ENCODE data around the gene C1QTNF1. TPM values are rescaled to one million over a fixed set of nuclear protein-coding genes. Genes with fewer than 3 reads are reported as not detected.

Gene C1QTNF1
- total and polyA plus RNA-seq, 2 donors (not counting 3 experiments of a cell fraction or from before 2014, with no cell fraction given): 2.5 to 4.0 TPM

DNA sequence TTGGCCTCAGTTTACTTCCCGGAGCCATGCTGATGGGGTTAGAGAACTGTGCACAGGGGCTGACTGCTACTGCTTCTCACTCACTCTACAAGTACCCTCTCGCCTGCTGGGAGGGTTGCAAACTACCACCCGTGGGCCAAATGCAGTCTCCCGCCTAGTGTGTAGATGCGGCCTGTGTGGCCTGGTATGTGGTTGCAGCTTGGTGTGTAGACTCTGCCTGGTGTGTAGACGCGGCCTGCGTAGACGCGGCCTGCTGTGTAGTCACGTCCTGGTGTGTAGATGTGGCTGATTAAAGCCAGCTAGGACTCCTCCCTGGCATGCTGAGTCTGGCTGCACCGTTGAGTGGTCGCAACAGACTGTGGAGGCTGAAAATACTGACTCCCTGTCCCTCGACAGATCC lies 21.7 kb upstream of the C1QTNF1 start:
- H3K9me1 ChIP-seq (replicated peaks; ENCODE audit: control insufficient read depth, extremely low read depth, insufficient read depth, low read length): no peaks in the 10 kb centered on the region
- no peak overlapping the region for H3K27ac ChIP-seq (ENCODE audit: insufficient read depth, low read depth, low read length)
- H2AFZ ChIP-seq (ENCODE audit: low read depth, low read length): no peak overlapping the region
- H3K9ac ChIP-seq (replicated peaks; ENCODE audit: extremely low read depth, insufficient read depth, low read length): no peak overlapping the region
- ChIA-PET POLR2A (no interaction called here), CTCF (interaction anchor here (0.7 to 1.3 kb wide), 2 partner anchors 12 to 40 kb away, joined by 3 to 4 read pairs; no protein-coding TSS in a partner anchor)
- no TSS peak for BruUV-seq (replicated peaks)
- no peak overlapping the region for H3K4me2 ChIP-seq (ENCODE audit: insufficient read depth, low read length)
- H3K4me1 ChIP-seq (ENCODE audit: control insufficient read depth, extremely low read depth, insufficient read depth, low read length): peaks cover 17% of the 10 kb centered on the region
- dilution Hi-C loops (cut with MboI; ENCODE audit: extremely low pct_ligation_motif_present, low sequenced_read_pairs): no loop called here
- H4K20me1 ChIP-seq (replicated peaks; ENCODE audit: control insufficient read depth, extremely low read depth, insufficient read depth, low read length): no peaks in the 10 kb centered on the region
- H3K27me3 ChIP-seq (ENCODE audit: control insufficient read depth in 2 of 2, insufficient read depth in 2 of 2, low read length in 2 of 2): no peaks in the 10 kb centered on the region
- intact Hi-C loops (cut with micrococcal nuclease): no loop called here
- no peak overlapping the region for H3K4me3 ChIP-seq (replicated peaks in 1 of 3; ENCODE audit: insufficient read depth in 1 of 3, low read depth in 1 of 3, low read length in 3 of 3)
- peaks cover 79% of the 10 kb centered on the region for H3K79me2 ChIP-seq (ENCODE audit: control insufficient read depth, insufficient read depth, low read length)
- H3K9me3 ChIP-seq (replicated peaks; ENCODE audit: control insufficient read depth, insufficient read depth, low read length): no peaks in the 10 kb centered on the region
- DNase-seq (ENCODE audit: low read depth, low spot score) (no peak), FAIRE-seq (no peak)
- H3K36me3 ChIP-seq (ENCODE audit: control insufficient read depth in 2 of 2, extremely low read depth in 1 of 2, insufficient read depth in 2 of 2, low read length in 2 of 2): peaks cover 2 to 15% of the 10 kb centered on the region in 2 experiments
- TF ChIP-seq, protein P1, sequence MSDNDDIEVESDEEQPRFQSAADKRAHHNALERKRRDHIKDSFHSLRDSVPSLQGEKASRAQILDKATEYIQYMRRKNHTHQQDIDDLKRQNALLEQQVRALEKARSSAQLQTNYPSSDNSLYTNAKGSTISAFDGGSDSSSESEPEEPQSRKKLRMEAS (IDR thresholded peaks at IDR 0.05; ENCODE audit: insufficient read depth, insufficient read length): no peak
- TF ChIP-seq POLR2A (IDR thresholded peaks at IDR 0.05; ENCODE audit: low read depth, low read length) (no peak), JUN (IDR thresholded peaks at IDR 0.05; ENCODE audit: borderline replicate concordance, insufficient read depth, insufficient read length, low read depth) (no peak), POLR2AphosphoS5 (IDR thresholded peaks at IDR 0.05; ENCODE audit: insufficient read depth, low read depth, low read length) (no peak), GATA2 (IDR thresholded peaks at IDR 0.05; ENCODE audit: insufficient read depth, insufficient read length, low read depth, low read length) (no peak), MYC (IDR thresholded peaks at IDR 0.05; ENCODE audit: low read depth, low read length) (no peak), FOS (IDR thresholded peaks at IDR 0.05; ENCODE audit: borderline replicate concordance, insufficient read depth, low read length) (no peak), EZH2 (IDR thresholded peaks at IDR 0.05; ENCODE audit: borderline replicate concordance, low read depth, low read length, severe bottlenecking) (no peak)
- TF ChIP-seq, protein P2, sequence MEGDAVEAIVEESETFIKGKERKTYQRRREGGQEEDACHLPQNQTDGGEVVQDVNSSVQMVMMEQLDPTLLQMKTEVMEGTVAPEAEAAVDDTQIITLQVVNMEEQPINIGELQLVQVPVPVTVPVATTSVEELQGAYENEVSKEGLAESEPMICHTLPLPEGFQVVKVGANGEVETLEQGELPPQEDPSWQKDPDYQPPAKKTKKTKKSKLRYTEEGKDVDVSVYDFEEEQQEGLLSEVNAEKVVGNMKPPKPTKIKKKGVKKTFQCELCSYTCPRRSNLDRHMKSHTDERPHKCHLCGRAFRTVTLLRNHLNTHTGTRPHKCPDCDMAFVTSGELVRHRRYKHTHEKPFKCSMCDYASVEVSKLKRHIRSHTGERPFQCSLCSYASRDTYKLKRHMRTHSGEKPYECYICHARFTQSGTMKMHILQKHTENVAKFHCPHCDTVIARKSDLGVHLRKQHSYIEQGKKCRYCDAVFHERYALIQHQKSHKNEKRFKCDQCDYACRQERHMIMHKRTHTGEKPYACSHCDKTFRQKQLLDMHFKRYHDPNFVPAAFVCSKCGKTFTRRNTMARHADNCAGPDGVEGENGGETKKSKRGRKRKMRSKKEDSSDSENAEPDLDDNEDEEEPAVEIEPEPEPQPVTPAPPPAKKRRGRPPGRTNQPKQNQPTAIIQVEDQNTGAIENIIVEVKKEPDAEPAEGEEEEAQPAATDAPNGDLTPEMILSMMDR (IDR thresholded peaks at IDR 0.05; ENCODE audit: extremely low read depth in 1 of 2, insufficient read depth in 1 of 2, low read depth in 1 of 2, low read length in 2 of 2): no peak
